Measurements from ENCODE around the gene CUL2.

GRCh38 chr10:35007858-35008301 is 82.3 kb downstream of the CUL2 start:
- TF ChIP-seq CTCF (IDR thresholded peaks at IDR 0.05), result no peak
- no peak for TF ChIP-seq EP300 (IDR thresholded peaks at IDR 0.05)
